NCI-H774 (cell line): Measurements from ENCODE around the gene KCNQ1.
A peak's percentile ranks its signal among the peaks of the same experiment; 100 is the strongest.

ENCODE experiments used
- DNase-seq: peaks from one replicate; lab custom pipeline; 2025; lab: John Stamatoyannopoulos, UW

Gene KCNQ1

GRCh38 chr11:2747248-2748027, 302.6 kb downstream of the KCNQ1 start:
- no peak for DNase-seq

- no peak for DNase-seq
These were observed 303.4 kb downstream of the KCNQ1 start for GRCh38 chr11:2748061-2748813.

- no peak for DNase-seq
These were observed 304.2 kb downstream of the KCNQ1 start for GRCh38 chr11:2748814-2749554.

- DNase-seq, result no peak
These were observed 305.4 kb downstream of the KCNQ1 start for GRCh38 chr11:2750101-2750681.

GRCh38 chr11:2750682-2751522, 306.1 kb downstream of the KCNQ1 start:
- DNase-seq, result peak; percentile 6

- no peak for DNase-seq
These were observed 306.9 kb downstream of the KCNQ1 start for GRCh38 chr11:2751523-2752203.

GRCh38 chr11:2752204-2752770, 307.5 kb downstream of the KCNQ1 start:
- DNase-seq, result no peak

- no peak for DNase-seq
These were observed 308.1 kb downstream of the KCNQ1 start for GRCh38 chr11:2752923-2753322.

GRCh38 chr11:2754008-2754407, 309.2 kb downstream of the KCNQ1 start:
- DNase-seq, result no peak

GRCh38 chr11:2755071-2755470, 310.3 kb downstream of the KCNQ1 start:
- no peak for DNase-seq

- no peak for DNase-seq
These were observed 313.9 kb downstream of the KCNQ1 start for GRCh38 chr11:2758751-2759150.

- no peak for DNase-seq
These were observed 314.7 kb downstream of the KCNQ1 start for GRCh38 chr11:2759228-2760195.

- no peak for DNase-seq
These were observed 315.5 kb downstream of the KCNQ1 start for GRCh38 chr11:2760196-2760871.

GRCh38 chr11:2761131-2762030, 316.6 kb downstream of the KCNQ1 start:
- no peak for DNase-seq

- no peak for DNase-seq
These were observed 317.2 kb downstream of the KCNQ1 start for GRCh38 chr11:2762031-2762380.

GRCh38 chr11:2762451-2762850, 317.6 kb downstream of the KCNQ1 start:
- DNase-seq, result no peak

- no peak for DNase-seq
These were observed 319.2 kb downstream of the KCNQ1 start for GRCh38 chr11:2763984-2764383.

GRCh38 chr11:2765491-2765890, 320.7 kb downstream of the KCNQ1 start:
- no peak for DNase-seq
